Ecto neural progenitor cell (in vitro differentiated cells): Measurements from ENCODE around the gene PIGC.

Experiments used
- DNase-seq: peaks from one replicate; pipeline ENCODE4 v3.0.0-alpha.2; 2018; ENCODE audit warnings: low spot score

The PIGC gene

DNA sequence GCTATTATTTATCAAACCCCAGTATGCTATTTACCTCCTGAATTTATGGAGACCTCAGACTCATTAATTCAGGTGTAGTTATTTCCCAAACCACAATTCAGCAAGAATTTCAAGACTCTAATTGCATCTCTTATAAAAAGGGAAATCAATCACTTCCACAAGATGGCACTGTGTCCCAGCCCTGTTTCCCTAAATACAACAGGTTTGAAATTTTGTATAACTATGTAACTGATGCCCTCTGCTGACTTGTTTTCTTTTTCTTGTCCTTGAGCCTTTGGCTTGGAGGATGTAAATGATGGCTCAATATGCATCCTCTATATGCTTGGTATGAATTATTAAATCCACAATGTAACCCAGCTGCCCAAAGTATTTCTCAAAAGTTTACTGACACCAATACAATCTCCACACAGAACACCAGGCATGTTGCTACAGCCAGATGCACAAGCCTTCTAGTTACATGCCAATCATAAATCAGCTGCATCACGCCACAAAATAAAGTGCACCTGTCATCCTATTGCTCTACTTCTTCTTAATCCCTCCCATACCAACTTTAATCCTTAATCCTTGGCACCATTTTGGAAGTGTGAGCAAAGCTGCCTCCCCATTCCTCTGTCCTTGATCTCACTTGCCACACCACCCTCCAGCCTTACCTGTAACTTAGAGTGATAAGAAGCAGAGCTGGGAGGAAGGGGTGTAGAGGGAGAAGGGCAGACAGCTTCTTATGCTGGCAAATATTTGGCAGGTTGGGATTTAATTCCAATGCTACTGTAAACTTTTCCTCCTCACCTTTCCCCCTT, 14.3 kb downstream of the PIGC start:
- no peak for DNase-seq

DNA sequence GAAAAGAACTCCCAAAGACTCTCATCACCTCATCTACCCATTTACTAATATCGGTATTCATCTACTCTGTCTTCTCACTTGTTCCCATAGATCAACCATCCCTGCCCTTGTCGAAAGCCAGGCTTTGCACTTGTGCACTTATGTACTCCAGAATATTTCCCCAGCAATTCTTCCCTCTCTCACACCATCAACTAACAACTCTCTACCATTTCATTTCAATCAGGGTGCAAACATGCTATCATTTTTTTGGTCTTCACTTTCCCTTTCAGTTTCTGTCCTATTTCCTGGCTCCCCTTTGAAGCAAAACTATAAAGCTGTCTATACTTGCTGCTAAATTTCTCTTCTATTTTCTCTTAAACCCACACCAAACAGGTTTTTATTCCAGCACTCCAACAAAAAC, 16.7 kb downstream of the PIGC start:
- no peak for DNase-seq

DNA sequence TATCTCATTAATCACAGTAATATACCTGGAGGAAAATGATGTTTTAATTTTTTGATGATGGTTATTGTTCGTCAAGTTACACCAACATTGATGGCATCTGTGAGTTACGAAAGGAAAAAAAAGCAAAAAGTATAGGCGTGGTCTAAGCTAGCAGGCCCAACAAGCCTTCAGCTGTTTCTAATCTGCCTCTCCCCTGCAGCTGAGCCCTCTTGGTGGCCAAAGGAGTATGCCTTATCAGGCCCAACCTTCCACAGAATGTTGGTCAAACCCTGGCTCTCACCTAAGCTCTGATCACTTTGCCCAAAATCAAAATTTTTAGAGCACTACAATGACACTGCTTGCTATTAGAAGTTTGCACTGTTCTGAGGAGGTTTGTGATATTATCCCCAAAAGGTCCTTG, 18.5 kb downstream of the PIGC start:
- no peak for DNase-seq

DNA sequence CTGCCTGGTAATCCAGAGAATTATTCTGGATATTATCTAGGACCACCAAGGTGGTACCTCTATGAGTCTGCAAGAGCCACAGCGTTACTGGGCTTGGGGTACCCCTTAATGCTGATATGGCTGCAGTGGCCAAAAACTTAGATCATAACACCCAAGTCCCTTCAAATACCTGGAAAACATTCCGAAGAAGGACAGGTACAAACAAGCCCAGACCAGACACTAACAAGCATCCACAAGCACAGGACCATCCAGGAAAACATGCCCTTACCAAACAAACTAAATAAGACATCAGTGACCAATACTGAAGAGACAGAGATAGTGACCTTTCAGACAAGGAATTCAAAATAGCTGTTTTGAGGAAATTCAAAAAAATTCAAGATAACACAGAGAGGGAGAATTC, 20.5 kb downstream of the PIGC start:
- DNase-seq = no peak

DNA sequence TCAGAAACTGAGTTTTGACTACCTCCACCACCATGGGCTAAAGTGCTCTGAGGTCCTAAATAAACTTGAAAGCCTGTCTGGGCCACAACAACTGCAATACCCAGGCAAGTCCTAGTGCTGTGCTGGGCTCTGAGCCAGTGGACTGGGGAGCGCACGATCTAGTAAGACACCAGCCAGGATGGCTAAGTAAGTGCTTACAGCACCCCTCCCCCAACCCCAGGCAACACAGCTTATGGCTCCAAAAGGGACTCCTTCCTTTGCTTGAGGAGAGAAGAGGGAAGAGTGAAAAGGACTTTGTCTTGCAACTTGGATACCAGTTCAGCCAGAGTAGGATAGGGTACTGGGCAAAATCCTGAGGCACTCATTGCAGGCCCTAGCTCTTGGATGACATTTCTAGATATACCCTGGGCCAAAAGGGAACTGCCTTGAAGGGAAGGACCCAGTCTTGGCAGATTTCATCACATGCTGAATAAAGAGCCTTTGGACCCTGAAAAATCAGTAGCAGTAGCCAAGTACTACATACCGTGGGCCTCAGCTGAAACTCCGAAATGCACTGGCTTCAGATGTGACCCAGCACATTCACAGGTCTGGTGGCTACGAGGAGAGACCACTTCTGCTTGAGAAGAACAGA, 21.8 kb downstream of the PIGC start:
- DNase-seq = no peak

DNA sequence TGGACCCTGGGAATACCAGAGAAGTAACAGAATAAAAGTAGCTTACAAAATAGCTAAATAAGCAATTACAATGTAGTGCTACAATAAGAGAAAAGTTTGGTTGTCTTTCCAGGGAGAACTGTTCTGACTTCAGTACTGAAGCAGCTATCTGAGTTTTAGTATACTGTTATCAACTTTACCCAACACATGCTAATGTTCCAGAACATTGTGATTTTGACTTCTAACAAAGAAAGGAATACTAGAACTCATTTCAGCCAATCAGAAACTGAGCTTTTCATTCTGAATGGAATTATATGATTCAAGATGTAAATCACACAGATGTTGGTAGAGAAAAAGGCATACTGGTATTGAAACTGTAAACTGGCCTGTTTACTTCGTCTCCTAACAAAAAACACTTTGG, 23.5 kb downstream of the PIGC start, which contains the start of gene C1orf105:
Gene C1orf105, plus strand, starts transcription at position 301 of the 400 bp plus-strand sequence. CDS start 201 bp downstream, outside the sequence.
- no peak for DNase-seq

DNA sequence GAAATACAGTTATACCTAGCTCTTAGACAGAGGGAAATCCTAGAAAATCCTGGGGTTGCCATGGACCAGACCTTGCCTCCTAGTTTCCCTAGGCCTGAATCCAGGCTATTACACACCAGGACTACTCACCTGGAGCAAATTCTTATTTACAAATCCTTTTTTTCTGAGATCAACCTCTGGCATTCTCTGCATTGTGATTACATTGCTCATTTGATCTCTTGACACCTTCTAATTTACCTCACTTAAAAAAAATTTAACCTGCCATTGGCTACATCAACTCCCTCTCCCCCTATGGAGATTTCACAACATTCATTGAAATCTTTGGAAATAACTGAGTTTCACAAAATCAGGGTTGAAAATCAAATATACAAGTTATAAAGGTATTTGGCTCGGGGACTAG, 26.3 kb downstream of the PIGC start:
- no peak for DNase-seq

DNA sequence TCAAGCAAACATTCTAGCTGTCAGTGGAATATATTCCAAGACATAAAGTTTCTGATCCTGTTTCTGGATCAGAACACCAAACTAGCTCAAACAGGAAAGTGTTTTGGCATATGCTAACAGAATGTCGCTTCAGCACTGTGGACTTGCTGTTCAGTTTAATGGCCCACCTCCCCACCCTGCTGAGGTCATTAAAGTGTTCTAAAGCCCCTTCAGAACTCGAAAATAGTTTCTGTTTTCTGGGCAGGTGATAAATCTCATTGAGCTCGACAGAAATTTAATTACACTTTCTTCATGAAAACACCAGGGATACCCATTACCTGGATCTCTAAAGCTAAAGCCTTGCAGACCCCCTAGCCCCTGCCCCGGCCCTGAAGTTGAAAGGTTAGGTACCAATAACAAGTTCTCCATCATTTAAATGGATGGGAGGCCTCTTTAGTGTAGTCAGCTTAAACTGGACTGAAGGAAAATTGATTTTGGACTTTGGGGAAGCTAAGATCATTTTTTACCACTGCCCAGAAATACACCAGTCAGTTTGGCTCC, 27.3 kb downstream of the PIGC start:
- DNase-seq = no peak

DNA sequence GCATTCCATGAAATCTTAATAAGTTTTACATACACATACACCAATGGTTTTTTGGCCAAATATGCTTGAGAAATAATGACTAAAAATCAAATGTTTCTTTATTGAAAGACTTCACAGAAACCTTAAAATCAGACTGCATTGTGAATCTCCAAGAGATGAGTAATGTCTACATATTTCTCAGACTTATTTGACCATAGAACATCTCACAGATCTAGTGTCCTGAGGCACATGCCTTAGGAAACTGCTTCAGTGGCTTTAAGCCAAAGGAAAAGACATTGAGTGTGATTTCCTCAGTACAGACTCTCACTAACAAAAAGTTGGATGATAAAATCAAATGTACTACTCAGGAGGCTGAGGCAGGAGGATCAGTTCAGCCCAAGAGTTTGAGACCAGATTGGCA, 29.5 kb downstream of the PIGC start:
- DNase-seq = no peak

DNA sequence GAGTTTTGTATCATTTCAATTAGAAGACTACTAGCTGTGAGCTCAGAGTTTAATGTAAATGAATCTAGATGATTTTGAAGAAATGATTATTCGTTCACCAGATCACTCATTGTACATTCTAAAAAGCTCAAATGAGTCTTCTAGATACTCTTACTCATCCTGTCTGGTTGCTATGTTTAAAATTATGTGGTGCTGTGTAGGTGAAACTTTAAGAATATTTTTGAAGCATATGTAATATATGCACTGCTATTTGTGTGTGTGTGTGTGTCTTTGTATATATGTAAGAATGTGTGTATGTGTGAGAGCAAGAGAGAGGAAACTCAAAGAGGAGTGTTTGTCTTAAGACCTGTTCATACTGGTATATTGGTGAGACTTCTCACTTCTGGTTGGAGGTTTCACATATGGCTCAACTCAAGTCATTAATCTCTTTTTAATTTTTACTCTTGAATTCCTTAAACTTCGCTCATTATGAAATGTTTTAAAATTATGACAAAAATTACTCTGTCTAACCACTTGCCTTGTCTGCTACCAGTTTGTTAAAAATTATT, 32.0 kb downstream of the PIGC start:
- no peak for DNase-seq

DNA sequence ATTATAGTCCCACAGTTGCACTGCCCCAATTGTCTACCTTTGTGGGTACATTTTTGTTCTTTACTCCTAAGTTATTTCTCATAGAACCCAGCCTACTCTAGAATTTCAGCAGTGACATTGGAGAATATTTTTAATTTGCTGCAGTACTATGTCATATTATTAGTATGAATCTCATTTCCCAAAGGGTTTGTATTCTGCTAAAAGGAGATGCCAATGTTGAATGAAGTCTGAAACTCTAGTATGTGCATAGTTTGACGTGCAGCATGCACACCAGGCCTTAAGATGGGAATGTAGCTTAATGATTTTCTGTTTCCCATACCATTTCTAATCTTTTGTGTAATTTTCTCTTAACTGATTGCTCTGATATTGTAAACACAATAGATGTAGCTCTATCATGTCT, 33.8 kb downstream of the PIGC start:
- no peak for DNase-seq

DNA sequence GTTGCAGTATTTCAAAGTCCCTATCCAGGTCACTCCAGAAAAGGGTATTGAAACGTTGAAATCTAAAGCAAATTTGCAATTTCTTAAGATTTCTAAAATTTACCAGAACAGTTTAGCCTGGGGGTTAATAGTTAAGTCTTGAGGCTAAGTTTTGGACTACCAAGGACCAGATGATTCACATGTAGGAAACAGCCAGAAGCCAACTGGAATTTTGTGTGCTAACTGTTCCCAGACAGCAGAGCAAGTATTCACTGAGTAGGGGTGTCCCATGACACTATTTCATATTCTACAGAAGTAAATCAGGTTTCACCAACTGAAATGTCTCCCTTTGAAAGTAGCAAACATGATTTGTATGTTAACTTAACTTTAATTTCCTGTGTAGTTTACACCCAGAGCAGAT, 34.9 kb downstream of the PIGC start:
- no peak for DNase-seq

DNA sequence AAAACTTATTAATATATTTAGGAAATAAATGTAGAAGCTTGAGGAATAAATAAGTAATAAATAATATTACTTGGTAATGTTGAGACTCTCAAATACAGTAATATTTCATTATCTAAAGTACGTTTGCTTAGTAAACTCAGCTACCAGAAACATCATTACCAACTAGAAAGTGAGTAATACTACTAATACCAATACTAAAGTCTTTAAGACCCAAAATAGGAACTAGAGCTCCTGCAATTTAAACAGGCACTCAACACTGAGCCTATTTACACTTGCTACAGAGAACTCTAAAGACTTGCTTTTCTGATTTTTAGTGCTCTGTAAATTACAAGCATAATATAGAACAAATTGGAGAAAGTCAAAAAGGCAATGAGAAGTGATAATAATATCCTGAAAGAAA, 36.9 kb downstream of the PIGC start:
- DNase-seq = no peak

DNA sequence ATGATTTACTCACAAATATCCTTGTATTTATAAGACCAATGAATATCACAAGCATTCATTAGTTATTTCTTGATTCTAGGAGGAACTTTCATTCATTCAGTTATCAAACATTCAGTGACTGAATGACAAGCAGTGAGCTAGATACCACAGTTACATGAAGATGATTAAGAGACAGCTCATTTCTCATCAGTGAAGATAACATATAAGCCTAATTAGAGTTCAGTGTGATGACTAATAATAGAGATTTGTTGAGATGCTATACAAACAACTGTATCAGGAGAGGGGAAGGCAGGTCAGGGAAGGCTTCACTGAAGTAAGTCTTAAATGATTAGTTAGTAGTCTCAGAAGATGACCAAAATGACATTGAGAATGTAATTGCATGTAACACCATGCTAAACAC, 38.0 kb downstream of the PIGC start:
- no peak for DNase-seq

DNA sequence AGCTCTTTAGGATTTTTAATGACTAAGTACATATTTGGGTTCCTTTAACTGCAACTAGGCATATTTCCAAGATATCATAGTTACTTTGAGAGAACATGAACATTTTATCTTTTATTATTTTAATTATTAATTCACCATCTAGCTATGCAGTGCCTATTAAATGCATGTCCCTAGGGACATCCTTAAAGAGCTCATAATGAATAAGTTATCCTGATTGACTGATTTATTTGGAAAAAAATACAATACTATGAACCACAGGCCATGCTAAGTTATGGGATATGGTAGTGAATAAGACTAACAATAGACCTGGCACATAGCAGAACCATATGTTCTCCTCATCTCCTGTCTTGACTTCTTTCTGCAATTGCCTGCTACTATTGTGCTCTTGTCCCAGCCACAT, 39.7 kb downstream of the PIGC start:
- DNase-seq = no peak

DNA sequence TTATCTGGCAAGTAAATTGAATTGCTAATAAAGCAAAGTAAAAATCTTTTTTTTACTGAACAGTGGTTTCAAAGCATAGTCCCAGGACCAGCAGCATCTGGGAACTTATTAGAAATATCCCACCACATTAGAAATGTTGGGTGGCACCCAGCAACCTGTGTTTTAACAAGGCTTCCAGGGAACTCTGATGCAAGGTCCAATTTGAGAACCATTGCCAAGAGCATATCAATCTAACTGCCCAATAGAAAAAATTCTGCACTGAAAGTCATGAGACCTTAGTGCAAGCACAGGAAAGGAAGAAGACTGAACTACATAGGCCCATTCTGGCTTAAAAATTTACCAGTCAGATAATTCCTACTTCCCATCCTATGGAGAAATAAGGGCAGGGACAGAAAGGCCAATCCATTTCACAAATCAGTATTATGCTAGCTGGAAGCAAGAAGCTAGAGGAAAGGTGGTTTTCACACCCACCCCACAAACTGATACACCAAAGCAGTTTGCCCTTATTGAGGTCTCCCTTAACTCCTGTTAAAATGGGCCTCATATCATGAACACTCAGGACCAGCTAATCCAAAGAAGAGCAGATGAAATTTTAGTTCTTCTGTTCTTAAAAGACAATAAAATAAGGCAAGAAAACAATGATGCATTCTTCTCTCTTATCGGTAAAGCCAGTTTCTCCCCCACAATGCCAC, 40.8 kb downstream of the PIGC start:
- no peak for DNase-seq

DNA sequence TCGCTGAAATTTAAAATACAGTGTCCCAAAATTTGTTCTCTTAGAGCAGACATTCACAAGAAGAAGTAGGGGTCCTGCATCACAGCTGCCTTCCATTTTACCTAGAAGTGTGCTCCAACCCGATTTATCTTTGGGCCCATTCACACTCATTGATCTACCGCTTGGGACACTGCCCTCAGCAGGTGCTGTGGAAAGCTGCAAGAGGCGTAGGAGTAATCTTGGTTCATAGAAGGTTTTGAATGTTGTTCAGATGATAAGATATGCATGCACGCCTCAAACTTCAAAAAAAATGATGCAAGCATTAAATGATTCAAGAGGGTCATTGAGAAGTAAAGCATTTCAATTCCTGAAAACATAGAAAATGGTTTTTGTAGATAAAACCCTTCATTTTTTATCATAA, 42.0 kb downstream of the PIGC start:
- no peak for DNase-seq

DNA sequence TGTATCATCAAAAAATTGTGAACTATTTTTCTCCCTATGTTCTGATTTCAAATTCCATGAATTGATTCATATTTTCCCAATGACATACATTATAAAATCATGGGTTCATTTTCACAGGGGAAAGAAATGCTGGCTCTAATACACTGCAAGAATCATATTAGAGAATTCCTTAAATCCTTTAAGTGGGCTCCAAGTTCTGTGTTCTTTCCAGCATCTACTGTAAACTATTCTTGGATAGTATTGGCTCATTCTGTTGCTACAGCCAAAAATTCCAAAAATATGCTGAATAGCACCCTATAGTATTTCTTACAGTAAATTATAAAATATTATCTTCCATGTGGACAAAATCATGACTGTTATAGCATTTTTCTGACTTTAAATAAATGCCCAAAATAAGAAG, 42.4 kb downstream of the PIGC start:
- DNase-seq = no peak

DNA sequence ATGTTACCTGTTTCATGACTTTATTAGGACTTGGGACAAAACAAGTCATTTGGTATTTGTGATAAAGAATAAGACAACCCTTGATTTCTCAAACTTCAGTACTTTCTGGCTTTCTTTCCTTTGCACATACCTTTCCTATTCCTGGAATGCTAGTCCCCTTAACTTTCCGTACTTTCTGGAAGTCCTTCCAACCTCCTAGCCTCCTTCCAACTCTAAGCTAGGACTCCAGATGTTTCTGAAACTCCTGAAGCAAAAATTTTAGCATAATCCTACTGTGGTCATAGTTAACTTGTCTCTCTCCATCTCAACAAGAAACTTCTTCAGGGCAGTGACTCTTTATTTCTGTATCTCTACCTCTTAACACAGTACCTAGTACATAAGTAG, 43.2 kb downstream of the PIGC start:
- no peak for DNase-seq

DNA sequence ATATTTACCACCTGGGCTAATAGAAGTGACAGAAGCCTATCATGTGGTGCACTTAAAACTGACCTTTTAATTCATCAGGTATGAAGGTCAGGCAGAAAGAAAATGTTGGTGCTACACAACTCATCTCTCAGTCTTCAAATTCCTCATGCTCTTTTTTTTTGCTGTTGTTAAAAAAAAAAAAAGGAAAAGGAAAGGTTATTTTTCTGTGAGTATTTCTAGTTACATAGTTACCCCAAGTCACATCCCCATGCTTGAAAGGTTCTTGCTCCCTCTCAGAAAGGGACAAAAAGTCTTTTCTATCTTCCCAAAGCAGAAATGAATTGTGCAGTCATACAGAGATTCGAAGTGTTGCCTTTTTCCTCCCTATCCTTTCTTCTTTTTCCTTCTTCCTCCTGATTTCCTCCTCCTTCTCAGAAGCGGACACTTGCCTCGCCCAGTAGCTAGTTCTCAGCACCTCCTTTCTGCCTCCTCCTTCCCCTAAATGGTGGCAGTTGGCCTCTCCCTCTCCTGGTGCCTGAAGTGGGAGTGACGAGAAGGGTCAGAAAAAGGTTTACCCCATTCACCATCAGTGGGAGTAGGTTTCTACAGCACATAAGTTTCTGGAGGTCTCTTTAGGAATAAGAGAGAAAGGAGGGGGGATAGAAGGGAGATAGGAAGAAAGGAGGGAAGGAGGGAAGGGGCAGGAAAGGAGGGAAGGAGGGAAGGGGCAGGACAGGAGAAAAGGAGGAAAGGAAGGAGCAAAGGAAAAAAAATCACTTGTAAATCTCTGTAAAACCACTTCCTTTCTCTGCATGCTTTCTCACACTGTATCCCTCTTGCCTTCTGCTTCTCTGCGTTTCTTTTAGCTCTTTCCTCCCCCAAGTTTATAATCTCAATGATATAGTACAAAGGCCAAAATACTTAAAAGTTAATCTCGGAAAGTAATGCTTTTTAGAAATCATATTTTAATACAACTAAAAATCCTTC, 43.8 kb downstream of the PIGC start:
- DNase-seq = no peak

DNA sequence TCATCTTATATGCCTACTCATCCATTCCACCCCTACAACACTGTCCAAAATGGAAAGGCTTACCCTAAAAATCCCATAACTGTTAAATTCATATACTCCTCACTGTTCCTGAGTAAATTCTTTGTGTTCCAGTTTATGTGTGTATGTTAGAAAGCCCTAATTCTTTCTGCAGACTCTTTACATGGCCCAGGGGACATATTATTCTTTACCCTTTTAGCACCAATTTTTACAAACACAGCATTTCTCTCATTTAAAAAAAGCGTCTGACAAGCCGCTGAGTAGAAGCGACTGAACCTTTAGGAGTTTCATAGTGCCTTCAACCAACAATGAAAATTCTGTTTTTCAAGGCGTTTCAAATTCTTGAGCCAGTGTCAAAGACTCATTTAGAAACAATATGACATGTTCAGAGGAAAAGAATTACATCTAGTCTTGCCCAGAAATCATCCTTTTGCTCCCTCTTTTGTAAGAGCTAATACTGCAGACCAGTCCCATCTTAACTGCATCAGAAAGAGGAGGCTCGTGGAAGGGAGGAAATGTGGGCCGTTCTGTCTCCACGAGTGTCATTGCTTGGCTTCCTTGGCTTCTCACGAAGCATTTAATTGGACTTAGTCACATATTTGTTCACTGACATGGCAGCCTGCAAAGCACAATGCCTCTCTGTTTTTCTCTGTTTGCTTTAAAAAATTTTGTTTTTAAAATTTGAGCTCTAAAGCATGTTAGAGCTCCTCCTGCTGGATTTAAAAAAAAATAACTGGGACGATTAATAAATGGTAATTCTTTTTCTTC, 44.7 kb downstream of the PIGC start:
- DNase-seq = no peak
